Measurements from ENCODE around the gene CALHM1.
"Not testable (repeated sequence)": the region's sequence is repeated elsewhere in the genome, so short reads cannot be mapped to it uniquely, and the experiment has no call there.

Gene CALHM1

DNA sequence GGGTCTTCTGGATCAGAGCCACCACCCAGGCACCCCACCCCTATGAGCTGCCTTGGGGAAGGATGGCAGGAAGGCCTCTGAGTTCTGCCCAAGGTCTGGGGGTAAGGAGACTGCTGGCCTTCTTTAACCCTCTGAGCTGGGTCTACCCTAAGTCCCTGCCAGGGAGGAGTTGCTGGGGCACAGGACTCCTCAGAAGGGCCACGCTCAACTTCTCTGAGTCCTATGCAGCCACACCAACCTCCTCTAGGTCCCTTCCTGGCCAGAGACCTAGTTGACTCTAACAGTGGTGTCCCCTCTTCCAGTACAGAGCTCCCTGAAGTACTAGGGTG is 32.2 kb upstream of the CALHM1 start:
- Histone ChIP-seq H3K4me1 (ENCODE audit: insufficient read depth, low read length) (no peaks in the 10 kb centered on the region), H3K27me3 (ENCODE audit: insufficient read depth, low read length, poor library complexity) (peaks cover 4% of the 10 kb centered on the region), H3K9ac (ENCODE audit: low read depth, low read length) (no peak overlapping the region), H2AFZ (ENCODE audit: low read depth, low read length) (no peak overlapping the region), H3K4me3 (ENCODE audit: low read depth in 1 of 2, low read length in 2 of 2) (no peak overlapping the region), H3K79me2 (ENCODE audit: insufficient read depth, low read length) (no peaks in the 10 kb centered on the region), H3K27ac (ENCODE audit: low read length) (no peak overlapping the region), H4K20me1 (ENCODE audit: insufficient read depth, low read length) (no peaks in the 10 kb centered on the region), H3K4me2 (ENCODE audit: insufficient read depth, low read length) (no peak overlapping the region), H3K9me3 (ENCODE audit: insufficient read depth, low read length, severe bottlenecking) (no peaks in the 10 kb centered on the region), H3K36me3 (ENCODE audit: insufficient read depth, low read length) (no peaks in the 10 kb centered on the region)
- DNase-seq (no peak), ATAC-seq (ENCODE audit: insufficient read depth, low read depth) (peak; percentile 22; the same call in 1 of the 3 replicates)
- TF ChIP-seq, protein P1, sequence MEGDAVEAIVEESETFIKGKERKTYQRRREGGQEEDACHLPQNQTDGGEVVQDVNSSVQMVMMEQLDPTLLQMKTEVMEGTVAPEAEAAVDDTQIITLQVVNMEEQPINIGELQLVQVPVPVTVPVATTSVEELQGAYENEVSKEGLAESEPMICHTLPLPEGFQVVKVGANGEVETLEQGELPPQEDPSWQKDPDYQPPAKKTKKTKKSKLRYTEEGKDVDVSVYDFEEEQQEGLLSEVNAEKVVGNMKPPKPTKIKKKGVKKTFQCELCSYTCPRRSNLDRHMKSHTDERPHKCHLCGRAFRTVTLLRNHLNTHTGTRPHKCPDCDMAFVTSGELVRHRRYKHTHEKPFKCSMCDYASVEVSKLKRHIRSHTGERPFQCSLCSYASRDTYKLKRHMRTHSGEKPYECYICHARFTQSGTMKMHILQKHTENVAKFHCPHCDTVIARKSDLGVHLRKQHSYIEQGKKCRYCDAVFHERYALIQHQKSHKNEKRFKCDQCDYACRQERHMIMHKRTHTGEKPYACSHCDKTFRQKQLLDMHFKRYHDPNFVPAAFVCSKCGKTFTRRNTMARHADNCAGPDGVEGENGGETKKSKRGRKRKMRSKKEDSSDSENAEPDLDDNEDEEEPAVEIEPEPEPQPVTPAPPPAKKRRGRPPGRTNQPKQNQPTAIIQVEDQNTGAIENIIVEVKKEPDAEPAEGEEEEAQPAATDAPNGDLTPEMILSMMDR (IDR thresholded peaks at IDR 0.05; ENCODE audit: borderline replicate concordance, extremely low read depth, low read length, poor library complexity, severe bottlenecking), result no peak
- TF ChIP-seq EZH2 (IDR thresholded peaks at IDR 0.05; ENCODE audit: borderline replicate concordance, low read depth, low read length, severe bottlenecking), result no peak

DNA sequence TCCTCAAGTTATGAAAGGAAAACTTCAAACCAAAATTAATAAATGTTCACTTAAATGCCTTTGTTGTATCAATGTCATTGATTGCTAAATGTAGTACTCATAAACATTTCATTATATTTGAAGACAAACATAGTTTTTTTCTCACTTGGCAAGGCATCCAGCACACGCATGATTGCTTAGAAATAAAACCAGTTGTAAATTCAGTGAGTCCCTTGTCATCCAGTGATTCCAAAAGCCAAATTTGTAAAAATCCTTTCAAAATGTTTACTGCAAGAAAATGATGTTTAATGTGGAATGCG is 28.7 kb upstream of the CALHM1 start:
- no peak for DNase-seq
- peaks cover 4% of the 10 kb centered on the region for H3K27me3 ChIP-seq (ENCODE audit: insufficient read depth, low read length, poor library complexity)
- H3K36me3 ChIP-seq (ENCODE audit: insufficient read depth, low read length), result no peaks in the 10 kb centered on the region
- no peaks in the 10 kb centered on the region for H3K4me1 ChIP-seq (ENCODE audit: insufficient read depth, low read length)
- H2AFZ ChIP-seq (ENCODE audit: low read depth, low read length), result no peak overlapping the region
- H4K20me1 ChIP-seq (ENCODE audit: insufficient read depth, low read length), result no peaks in the 10 kb centered on the region
- H3K9ac ChIP-seq (ENCODE audit: low read depth, low read length), result no peak overlapping the region
- H3K4me2 ChIP-seq (ENCODE audit: insufficient read depth, low read length), result no peak overlapping the region
- H3K4me3 ChIP-seq (ENCODE audit: low read depth in 1 of 2, low read length in 2 of 2), result no peak overlapping the region
- no peak for ATAC-seq (ENCODE audit: insufficient read depth, low read depth)
- no peak overlapping the region for H3K27ac ChIP-seq (ENCODE audit: low read length)
- no peak for TF ChIP-seq EZH2 (IDR thresholded peaks at IDR 0.05; ENCODE audit: borderline replicate concordance, low read depth, low read length, severe bottlenecking)
- TF ChIP-seq, protein P1 (IDR thresholded peaks at IDR 0.05; ENCODE audit: borderline replicate concordance, extremely low read depth, low read length, poor library complexity, severe bottlenecking), result no peak
- no peaks in the 10 kb centered on the region for H3K9me3 ChIP-seq (ENCODE audit: insufficient read depth, low read length, severe bottlenecking)
- no peaks in the 10 kb centered on the region for H3K79me2 ChIP-seq (ENCODE audit: insufficient read depth, low read length)

DNA sequence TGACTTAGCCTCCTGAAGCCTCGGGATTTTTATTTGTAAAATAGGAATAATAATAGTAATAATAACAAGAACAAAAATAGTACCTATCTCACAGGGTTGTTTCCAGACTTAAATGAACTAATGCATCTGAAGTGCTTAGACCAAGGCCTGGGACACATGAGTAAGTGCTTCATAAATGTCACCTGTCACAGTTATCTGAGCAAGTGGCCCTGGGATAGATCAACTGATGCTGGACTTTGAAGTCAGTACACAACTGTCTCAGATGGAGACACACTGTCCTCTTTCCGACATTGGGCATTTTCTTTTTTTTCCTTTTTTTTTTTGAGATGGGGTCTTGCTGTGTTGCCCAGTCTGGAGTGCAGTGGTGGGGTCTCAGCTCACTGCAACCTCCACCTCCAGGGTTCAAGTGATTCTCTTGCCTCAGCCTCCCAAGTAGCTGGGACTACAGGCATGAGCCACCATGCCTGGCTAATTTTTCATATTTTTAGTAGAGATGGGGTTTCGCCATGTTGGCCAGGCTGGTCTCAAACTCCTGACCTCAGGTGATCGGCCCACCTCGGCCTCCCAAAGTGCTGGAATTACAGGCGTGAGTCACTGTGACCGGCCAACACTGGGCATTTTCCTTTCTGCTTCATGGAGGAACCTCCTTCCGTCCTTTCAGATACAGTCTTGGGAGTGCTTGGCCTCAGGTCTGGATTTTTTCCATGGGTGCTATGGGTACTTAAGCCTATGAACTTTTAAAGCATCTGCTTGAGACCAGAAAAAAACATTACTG is 28.1 kb upstream of the CALHM1 start:
- H3K36me3 ChIP-seq (ENCODE audit: insufficient read depth, low read length); H3K27ac ChIP-seq (ENCODE audit: low read length); H2AFZ ChIP-seq (ENCODE audit: low read depth, low read length); DNase-seq; H3K9ac ChIP-seq (ENCODE audit: low read depth, low read length); H3K27me3 ChIP-seq (ENCODE audit: insufficient read depth, low read length, poor library complexity); H3K9me3 ChIP-seq (ENCODE audit: insufficient read depth, low read length, severe bottlenecking); H4K20me1 ChIP-seq (ENCODE audit: insufficient read depth, low read length); ATAC-seq (ENCODE audit: insufficient read depth, low read depth); H3K4me2 ChIP-seq (ENCODE audit: insufficient read depth, low read length); H3K4me1 ChIP-seq (ENCODE audit: insufficient read depth, low read length); H3K4me3 ChIP-seq (ENCODE audit: low read depth in 1 of 2, low read length in 2 of 2); H3K79me2 ChIP-seq (ENCODE audit: insufficient read depth, low read length): not testable (repeated sequence)

DNA sequence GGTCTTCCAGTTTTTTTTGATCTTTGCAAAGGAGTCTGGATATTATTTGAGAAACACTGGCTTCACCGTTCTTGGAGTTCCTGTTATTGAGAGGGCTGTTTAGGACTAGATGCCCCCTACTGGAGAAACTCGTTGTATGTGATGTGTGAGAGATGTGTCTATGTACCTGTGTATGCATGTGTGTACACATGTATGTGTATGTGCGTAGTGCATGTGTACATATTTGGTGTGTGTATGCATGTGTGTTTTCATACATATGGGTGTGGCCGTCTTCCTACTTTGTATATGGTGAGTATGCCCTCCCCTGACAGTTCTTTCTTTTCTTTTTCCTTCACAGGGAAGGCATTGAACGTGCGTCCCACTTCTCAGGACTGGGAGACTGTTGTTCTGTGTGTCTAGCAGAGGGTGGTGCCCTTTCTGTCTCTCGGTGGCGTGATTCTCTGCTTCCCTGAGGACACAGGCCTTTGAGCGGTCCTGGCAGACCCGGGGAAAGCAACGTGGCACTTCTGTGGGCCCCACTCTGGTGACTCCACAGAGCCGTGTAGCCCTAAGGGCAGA is 23.4 kb upstream of the CALHM1 start:
- H3K9me3 ChIP-seq (ENCODE audit: insufficient read depth, low read length, severe bottlenecking), result no peaks in the 10 kb centered on the region
- ATAC-seq (ENCODE audit: insufficient read depth, low read depth) (peak; percentile 91), DNase-seq (peak; percentile 51)
- no peak overlapping the region for H2AFZ ChIP-seq (ENCODE audit: low read depth, low read length)
- H3K9ac ChIP-seq (ENCODE audit: low read depth, low read length), result no peak overlapping the region
- H3K27me3 ChIP-seq (ENCODE audit: insufficient read depth, low read length, poor library complexity), result no peaks in the 10 kb centered on the region
- TF ChIP-seq, protein P1 (IDR thresholded peaks at IDR 0.05; ENCODE audit: borderline replicate concordance, extremely low read depth, low read length, poor library complexity, severe bottlenecking), result peak; percentile 73
- no peak for TF ChIP-seq EZH2 (IDR thresholded peaks at IDR 0.05; ENCODE audit: borderline replicate concordance, low read depth, low read length, severe bottlenecking)
- no peaks in the 10 kb centered on the region for H3K36me3 ChIP-seq (ENCODE audit: insufficient read depth, low read length)
- no peaks in the 10 kb centered on the region for H3K79me2 ChIP-seq (ENCODE audit: insufficient read depth, low read length)
- no peak overlapping the region for H3K4me3 ChIP-seq (ENCODE audit: low read depth in 1 of 2, low read length in 2 of 2)
- H3K27ac ChIP-seq (ENCODE audit: low read length), result no peak overlapping the region
- H4K20me1 ChIP-seq (ENCODE audit: insufficient read depth, low read length), result no peaks in the 10 kb centered on the region
- H3K4me2 ChIP-seq (ENCODE audit: insufficient read depth, low read length), result no peak overlapping the region
- no peaks in the 10 kb centered on the region for H3K4me1 ChIP-seq (ENCODE audit: insufficient read depth, low read length)

All from DND-41 (cell line).